Endothelial cell of umbilical vein (primary cell): ENCODE measurements around the gene NEO1. TPM values are rescaled to one million over a fixed set of nuclear protein-coding genes. Genes with fewer than 3 reads are reported as not detected.

Experiments used
- BruUV-seq: library from RNA; stranded (reverse); fragments of 400-500 nt; replicated peaks from 2 replicates; lab custom pipeline; 2021; lab: Mats Ljungman, UMichigan
- CTCF ChIA-PET: fragments of 300-600, 350-600 bp; sonication (Branson Sonifier 250); formaldehyde crosslinking; loops from one replicate; lab custom pipeline; 2021; ENCODE audit warnings: antibody characterized with exemption, inconsistent platforms; lab: Charles Lee
- POLR2A ChIA-PET: fragments of 300-600, 350-600 bp; sonication (Branson Sonifier 250); formaldehyde crosslinking; loops from one replicate; lab custom pipeline; 2021; ENCODE audit warnings: antibody characterized with exemption, inconsistent platforms; lab: Charles Lee
- DNase-seq: peaks from one replicate; pipeline ENCODE4 v3.0.0-alpha.2; 2011; ENCODE audit warnings: low read depth, low spot score
- FAIRE-seq: peaks from 2 replicates; lab custom pipeline; 2011; peaks lifted over from hg19 to GRCh38; lab: Jason Lieb, UNC
- H2AFZ ChIP-seq: 2 replicates; pipeline ENCODE4 v1.6.0; 2012; ENCODE audit warnings: low read depth, low read length, control low read depth, inconsistent platforms
- H3K27ac ChIP-seq: 2 replicates; pipeline ENCODE4 v1.5.1; 2011; ENCODE audit warnings: low read depth, mild to moderate bottlenecking, control low read depth, low read length, moderate library complexity; ENCODE audit not compliant: insufficient read depth
- H3K27me3 ChIP-seq, 2 experiments: 2 replicates each; pipeline versions ENCODE4 v1.6.0 to v1.6.1; 2011; ENCODE audit warnings: low read length in 2 of 2, mixed read lengths in 1 of 2; ENCODE audit not compliant: control insufficient read depth in 2 of 2, insufficient read depth in 2 of 2
- H3K36me3 ChIP-seq, 2 experiments: 2 replicates in 1 of 2; 3 replicates in 1 of 2; pipeline ENCODE4 v1.5.1; 2011; ENCODE audit warnings: low read length in 2 of 2, mild to moderate bottlenecking in 1 of 2, moderate library complexity in 1 of 2; ENCODE audit not compliant: control insufficient read depth in 2 of 2, insufficient read depth in 2 of 2; ENCODE audit errors: extremely low read depth in 1 of 2
- H3K4me1 ChIP-seq: 3 replicates; pipeline ENCODE4 v1.5.1; 2011; ENCODE audit warnings: mild to moderate bottlenecking, low read length; ENCODE audit not compliant: control insufficient read depth, insufficient read depth; ENCODE audit errors: extremely low read depth
- H3K4me2 ChIP-seq: 2 replicates; pipeline ENCODE4 v1.6.1; 2011; ENCODE audit warnings: low read length, control low read depth, mixed read lengths; ENCODE audit not compliant: insufficient read depth
- H3K4me3 ChIP-seq, 3 experiments: fragments of 200-600 bp in 1 of 3; sonication (generic), shearing (Covaris generic) in 1 of 3; replicated peaks in 1 of 3; 2 replicates each; pipeline ENCODE4 v1.5.1; 2011 to 2016; ENCODE audit warnings: control low read depth in 3 of 3, low read length in 3 of 3, mild to moderate bottlenecking in 2 of 3, inconsistent platforms in 1 of 3, low read depth in 1 of 3, moderate library complexity in 1 of 3; ENCODE audit not compliant: insufficient read depth in 1 of 3
- H3K79me2 ChIP-seq: 2 replicates; pipeline ENCODE4 v1.6.0; 2012; ENCODE audit warnings: low read length, inconsistent platforms; ENCODE audit not compliant: control insufficient read depth, insufficient read depth
- H3K9ac ChIP-seq: replicated peaks from 2 replicates; pipeline ENCODE3; 2011; ENCODE audit warnings: low read length, control low read depth; ENCODE audit not compliant: insufficient read depth; ENCODE audit errors: extremely low read depth
- H3K9me1 ChIP-seq: replicated peaks from 3 replicates; pipeline ENCODE4 v1.6.0; 2011; ENCODE audit warnings: mild to moderate bottlenecking, low read length; ENCODE audit not compliant: control insufficient read depth, insufficient read depth; ENCODE audit errors: extremely low read depth
- H3K9me3 ChIP-seq: replicated peaks from 2 replicates; pipeline ENCODE4 v1.5.1; 2012; ENCODE audit warnings: low read length, inconsistent platforms; ENCODE audit not compliant: control insufficient read depth, insufficient read depth
- H4K20me1 ChIP-seq: replicated peaks from 2 replicates; pipeline ENCODE3; 2011; ENCODE audit warnings: mild to moderate bottlenecking, low read length; ENCODE audit not compliant: control insufficient read depth, insufficient read depth; ENCODE audit errors: extremely low read depth
- EZH2 ChIP-seq: IDR thresholded peaks from 2 replicates; pipeline ENCODE4 v1.6.1; 2012; ENCODE audit warnings: borderline replicate concordance, low read depth, mild to moderate bottlenecking, moderate library complexity, low read length, inconsistent platforms; ENCODE audit not compliant: severe bottlenecking
- FOS ChIP-seq: IDR thresholded peaks from 2 replicates; pipeline ENCODE4 v1.6.1; 2011; ENCODE audit warnings: mild to moderate bottlenecking, low read length, moderate library complexity, borderline replicate concordance; ENCODE audit not compliant: insufficient read depth
- GATA2 ChIP-seq: IDR thresholded peaks from 2 replicates; pipeline ENCODE4 v1.7.0; 2011; ENCODE audit warnings: low read depth, mild to moderate bottlenecking, moderate library complexity, mixed read lengths, low read length; ENCODE audit not compliant: insufficient read length, insufficient read depth
- JUN ChIP-seq: IDR thresholded peaks from 2 replicates; pipeline ENCODE4 v1.6.1; 2011; ENCODE audit warnings: borderline replicate concordance, low read depth; ENCODE audit not compliant: insufficient read length, insufficient read depth
- MYC ChIP-seq: IDR thresholded peaks from one replicate; pipeline ENCODE4 v1.6.1; 2011; ENCODE audit warnings: mild to moderate bottlenecking, low read depth, low read length
- POLR2A ChIP-seq: IDR thresholded peaks from 2 replicates; pipeline ENCODE4 v1.6.1; 2012; ENCODE audit warnings: low read depth, mild to moderate bottlenecking, control low read depth, low read length
- POLR2AphosphoS5 ChIP-seq: IDR thresholded peaks from 2 replicates; pipeline ENCODE4 v1.6.1; 2012; ENCODE audit warnings: low read depth, mild to moderate bottlenecking, control low read depth, low read length, moderate library complexity; ENCODE audit not compliant: insufficient read depth
- dilution Hi-C: fragments of 300-500 bp; cut with MboI; formaldehyde crosslinking; loops from one replicate; pipeline ENCODE4 v1.15.0; 2019; ENCODE audit warnings: low sequenced_read_pairs; ENCODE audit not compliant: extremely low pct_ligation_motif_present
- intact Hi-C: fragments of 100-400 bp; cut with micrococcal nuclease; formaldehyde crosslinking; loops from one replicate; pipeline ENCODE4 v1.10.0; 2022
- polyA plus RNA-seq, 4 experiments: library from polyadenylated mRNA; depleted of rRNA in 3 of 4; stranded (reverse) in 3 of 4; unstranded in 1 of 4; fragments of >200 nt; gene quantifications; 2 replicates each; pipeline versions ENCODE4 v1.2.1 to v1.2.3, GENCODE V29; 2011 to 2012; ENCODE audit warnings: missing spikeins in 1 of 4
- total RNA-seq: library from RNA; stranded (reverse); gene quantifications from 2 replicates; pipeline ENCODE4 v1.2.3, GENCODE V29; 2021
- TF ChIP-seq, protein P1 (sequence below), 2 donors: IDR thresholded peaks; 1 replicate in 1 of 2; 2 replicates in 1 of 2; pipeline ENCODE4 v1.5.1; 2011; ENCODE audit warnings: low read length in 2 of 2, mild to moderate bottlenecking in 2 of 2, moderate library complexity in 2 of 2, control low read depth in 1 of 2, inconsistent platforms in 1 of 2, low read depth in 1 of 2; ENCODE audit not compliant: insufficient read depth in 1 of 2; ENCODE audit errors: extremely low read depth in 1 of 2
- TF ChIP-seq, protein P2 (sequence below): IDR thresholded peaks from 2 replicates; pipeline ENCODE4 v1.6.1; 2011; ENCODE audit not compliant: insufficient read depth, insufficient read length

NEO1 gene
- total and polyA plus RNA-seq, 2 donors (not counting 3 experiments of a cell fraction or from before 2014, with no cell fraction given): 0.12 to 0.35 TPM

DNA sequence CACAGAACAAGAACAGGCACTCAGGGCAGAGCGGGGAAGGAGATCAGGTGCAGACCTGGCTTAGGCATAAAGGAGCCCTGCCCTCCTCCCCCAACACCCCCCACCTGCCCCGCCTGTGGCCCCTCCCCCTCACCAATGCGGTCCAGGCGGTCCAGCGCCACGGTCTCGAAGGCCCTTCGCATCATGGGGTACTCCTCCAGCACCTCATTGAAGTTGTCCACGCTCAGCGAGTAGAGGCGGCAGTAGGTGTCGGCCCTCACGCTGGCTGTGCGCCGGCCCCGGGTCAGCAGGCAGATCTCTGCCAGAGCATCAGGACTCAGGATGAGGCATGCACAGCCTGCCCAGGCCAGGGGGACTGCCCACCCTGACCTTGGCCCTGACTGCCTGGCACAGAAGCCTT, 271.7 kb downstream of the NEO1 start:
- FAIRE-seq (no peak), DNase-seq (no peak)
- Histone ChIP-seq H3K9me3 (no peaks in the 10 kb centered on the region), H2AFZ (no peak overlapping the region), H3K4me2 (no peak overlapping the region), H3K9me1 (no peaks in the 10 kb centered on the region), H3K4me1 (no peaks in the 10 kb centered on the region), H3K27ac (no peak overlapping the region), H3K27me3 (no peaks in the 10 kb centered on the region), H3K4me3 (no peak overlapping the region), H3K36me3 (no peaks in the 10 kb centered on the region), H3K79me2 (no peaks in the 10 kb centered on the region), H4K20me1 (no peaks in the 10 kb centered on the region), H3K9ac (no peak overlapping the region)
- POLR2A ChIA-PET: no interaction called here
- no TSS peak for BruUV-seq
- intact Hi-C loops (no loop called here), dilution Hi-C loops (no loop called here)
- TF ChIP-seq, protein P1, sequence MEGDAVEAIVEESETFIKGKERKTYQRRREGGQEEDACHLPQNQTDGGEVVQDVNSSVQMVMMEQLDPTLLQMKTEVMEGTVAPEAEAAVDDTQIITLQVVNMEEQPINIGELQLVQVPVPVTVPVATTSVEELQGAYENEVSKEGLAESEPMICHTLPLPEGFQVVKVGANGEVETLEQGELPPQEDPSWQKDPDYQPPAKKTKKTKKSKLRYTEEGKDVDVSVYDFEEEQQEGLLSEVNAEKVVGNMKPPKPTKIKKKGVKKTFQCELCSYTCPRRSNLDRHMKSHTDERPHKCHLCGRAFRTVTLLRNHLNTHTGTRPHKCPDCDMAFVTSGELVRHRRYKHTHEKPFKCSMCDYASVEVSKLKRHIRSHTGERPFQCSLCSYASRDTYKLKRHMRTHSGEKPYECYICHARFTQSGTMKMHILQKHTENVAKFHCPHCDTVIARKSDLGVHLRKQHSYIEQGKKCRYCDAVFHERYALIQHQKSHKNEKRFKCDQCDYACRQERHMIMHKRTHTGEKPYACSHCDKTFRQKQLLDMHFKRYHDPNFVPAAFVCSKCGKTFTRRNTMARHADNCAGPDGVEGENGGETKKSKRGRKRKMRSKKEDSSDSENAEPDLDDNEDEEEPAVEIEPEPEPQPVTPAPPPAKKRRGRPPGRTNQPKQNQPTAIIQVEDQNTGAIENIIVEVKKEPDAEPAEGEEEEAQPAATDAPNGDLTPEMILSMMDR (IDR thresholded peaks at IDR 0.05; ENCODE audit: extremely low read depth in 1 of 2, insufficient read depth in 1 of 2, low read depth in 1 of 2, low read length in 2 of 2): no peak
- TF ChIP-seq POLR2A: no peak
- TF ChIP-seq, protein P2, sequence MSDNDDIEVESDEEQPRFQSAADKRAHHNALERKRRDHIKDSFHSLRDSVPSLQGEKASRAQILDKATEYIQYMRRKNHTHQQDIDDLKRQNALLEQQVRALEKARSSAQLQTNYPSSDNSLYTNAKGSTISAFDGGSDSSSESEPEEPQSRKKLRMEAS: no peak
- TF ChIP-seq POLR2AphosphoS5: no peak
- TF ChIP-seq FOS: no peak
- no peak for TF ChIP-seq EZH2
- no peak for TF ChIP-seq MYC
- no peak for TF ChIP-seq JUN
- no peak for TF ChIP-seq GATA2
- CTCF ChIA-PET: no interaction called here
